GM10248 (cell line): ENCODE data around the gene OSBPL10.
"Not testable (repeated sequence)": the region's sequence is repeated elsewhere in the genome, so short reads cannot be mapped to it uniquely, and the experiment has no call there.

Source experiments
- CTCF ChIA-PET: fragments of 300-600 bp; sonication (Branson Sonifier 250); formaldehyde crosslinking; extraction: SDS; loops from one replicate; lab custom pipeline; 2021; ENCODE audit warnings: antibody characterized with exemption; lab: Yijun Ruan, JAX
- POLR2A ChIA-PET: fragments of 350-650 bp; sonication (Branson Sonifier 250); formaldehyde crosslinking; extraction: SDS; loops from one replicate; lab custom pipeline; 2020; ENCODE audit warnings: antibody characterized with exemption; lab: Yijun Ruan, JAX
- DNase-seq: peaks from one replicate; pipeline ENCODE4 v3.0.0; 2012; ENCODE audit errors: extremely low spot score
- TF ChIP-seq, protein P1 (sequence below): IDR thresholded peaks from 2 replicates; pipeline ENCODE4 v1.5.1; 2012; ENCODE audit warnings: mild to moderate bottlenecking, low read depth; ENCODE audit errors: extremely low read depth, missing control alignments, control extremely low read depth

OSBPL10 gene

GRCh38 chr3:32003380-32003779 is 22.3 kb upstream of the OSBPL10 start:
- TF ChIP-seq, protein P1, sequence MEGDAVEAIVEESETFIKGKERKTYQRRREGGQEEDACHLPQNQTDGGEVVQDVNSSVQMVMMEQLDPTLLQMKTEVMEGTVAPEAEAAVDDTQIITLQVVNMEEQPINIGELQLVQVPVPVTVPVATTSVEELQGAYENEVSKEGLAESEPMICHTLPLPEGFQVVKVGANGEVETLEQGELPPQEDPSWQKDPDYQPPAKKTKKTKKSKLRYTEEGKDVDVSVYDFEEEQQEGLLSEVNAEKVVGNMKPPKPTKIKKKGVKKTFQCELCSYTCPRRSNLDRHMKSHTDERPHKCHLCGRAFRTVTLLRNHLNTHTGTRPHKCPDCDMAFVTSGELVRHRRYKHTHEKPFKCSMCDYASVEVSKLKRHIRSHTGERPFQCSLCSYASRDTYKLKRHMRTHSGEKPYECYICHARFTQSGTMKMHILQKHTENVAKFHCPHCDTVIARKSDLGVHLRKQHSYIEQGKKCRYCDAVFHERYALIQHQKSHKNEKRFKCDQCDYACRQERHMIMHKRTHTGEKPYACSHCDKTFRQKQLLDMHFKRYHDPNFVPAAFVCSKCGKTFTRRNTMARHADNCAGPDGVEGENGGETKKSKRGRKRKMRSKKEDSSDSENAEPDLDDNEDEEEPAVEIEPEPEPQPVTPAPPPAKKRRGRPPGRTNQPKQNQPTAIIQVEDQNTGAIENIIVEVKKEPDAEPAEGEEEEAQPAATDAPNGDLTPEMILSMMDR: no peak
- CTCF ChIA-PET: interaction anchor here (1.8 kb wide), 1 partner anchor 14 kb away, joined by 3 read pairs; no protein-coding TSS in a partner anchor
- POLR2A ChIA-PET: no interaction called here
- DNase-seq: no peak

- ChIA-PET POLR2A (no interaction called here), CTCF (interaction anchor here (1.8 kb wide), 1 partner anchor 15 kb away, joined by 3 read pairs; no protein-coding TSS in a partner anchor)
- DNase-seq: no peak
- TF ChIP-seq, protein P1: no peak
Measured at GRCh38 chr3:32002561-32003368, 21.7 kb upstream of the OSBPL10 start.

DNA sequence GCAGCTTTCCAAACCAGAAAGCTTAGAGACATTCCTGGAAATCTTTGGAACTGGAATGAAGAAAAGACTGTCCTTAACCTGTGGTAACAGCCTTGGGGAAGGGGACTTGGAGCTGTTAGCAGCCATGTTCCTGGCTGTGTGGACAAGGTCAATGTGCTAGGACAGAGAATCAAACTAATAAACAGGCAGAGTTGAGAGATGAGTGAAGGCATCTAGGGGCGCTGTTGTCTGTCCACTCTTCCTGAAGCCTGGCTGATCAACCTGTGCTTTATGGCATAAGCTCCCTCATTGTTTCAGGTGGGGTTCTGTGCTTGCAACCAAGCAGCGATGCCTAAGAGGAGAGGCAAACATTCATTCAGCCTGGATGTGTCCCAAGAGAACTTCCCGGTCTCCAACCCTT is 19.8 kb upstream of the OSBPL10 start:
- no peak for DNase-seq
- TF ChIP-seq, protein P1: no peak
- POLR2A ChIA-PET: no interaction called here
- CTCF ChIA-PET: interaction anchor here (2.0 kb wide), 1 partner anchor 18 kb away, joined by 8 read pairs; no protein-coding TSS in a partner anchor

DNA sequence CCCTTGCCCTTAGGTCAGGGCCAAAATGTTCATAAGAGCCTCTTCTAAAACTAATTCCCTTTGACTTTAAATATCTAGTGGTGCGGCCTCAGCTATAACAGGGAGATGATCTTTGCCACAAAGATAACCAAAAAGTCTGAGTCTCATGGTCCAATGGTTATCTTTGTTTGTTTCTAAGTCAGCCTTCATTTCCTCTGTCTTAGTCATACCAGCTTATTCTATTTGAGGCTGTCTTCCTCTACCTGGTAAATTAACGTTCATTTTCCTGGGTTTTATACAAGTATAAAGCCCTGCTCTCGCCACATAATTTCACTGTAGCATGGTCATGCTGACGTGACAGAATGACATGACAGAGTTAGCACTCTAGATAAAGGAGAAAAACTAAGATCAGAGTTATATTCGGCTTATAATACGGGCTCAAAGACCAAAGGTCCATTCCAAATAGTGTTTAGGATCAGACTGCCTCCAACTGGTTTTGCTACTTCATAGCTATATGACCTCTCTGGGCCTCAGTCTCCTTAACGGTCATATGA is 18.9 kb upstream of the OSBPL10 start:
- CTCF ChIA-PET: interaction anchor here (1.9 to 2.0 kb wide), 2 partner anchors 17 to 19 kb away, joined by 5 to 8 read pairs; no protein-coding TSS in a partner anchor
- POLR2A ChIA-PET: no interaction called here
- no peak for DNase-seq
- TF ChIP-seq, protein P1: no peak

- ChIA-PET POLR2A (no interaction called here), CTCF (interaction anchor here (1.5 kb wide), 1 partner anchor 21 kb away, joined by 5 read pairs; no protein-coding TSS in a partner anchor)
- TF ChIP-seq, protein P1: no peak
- no peak for DNase-seq
Measured at GRCh38 chr3:31997500-31997899, 16.4 kb upstream of the OSBPL10 start.

GRCh38 chr3:31996195-31996594 is 15.1 kb upstream of the OSBPL10 start:
- no peak for DNase-seq
- ChIA-PET CTCF (interaction anchor here (0.8 kb wide), 1 partner anchor 11 kb away, joined by 3 read pairs; no protein-coding TSS in a partner anchor), POLR2A (no interaction called here)
- TF ChIP-seq, protein P1: no peak

DNA sequence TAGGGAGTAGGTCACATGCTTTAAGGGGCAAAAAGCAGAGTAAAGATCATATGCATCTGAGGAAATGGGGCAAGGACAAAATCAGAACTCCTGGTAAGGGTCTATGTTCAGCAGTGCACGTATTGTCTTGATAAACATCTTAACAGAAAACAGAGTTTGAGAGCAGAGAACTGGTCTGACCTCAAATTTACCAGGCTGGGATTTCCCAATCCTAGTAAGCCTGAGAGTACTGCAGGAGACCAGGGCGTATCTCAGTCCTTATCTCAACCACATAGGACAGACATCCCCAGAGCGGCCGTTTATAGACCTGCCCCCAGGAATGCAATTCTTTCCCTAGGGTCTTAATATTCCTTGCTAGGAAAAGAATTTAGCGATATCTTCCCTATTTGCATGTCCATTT is 14.0 kb upstream of the OSBPL10 start:
- CTCF ChIA-PET, POLR2A ChIA-PET, DNase-seq: not testable (repeated sequence)
